ENCODE data around the gene SPINK8.

The SPINK8 gene

DNA sequence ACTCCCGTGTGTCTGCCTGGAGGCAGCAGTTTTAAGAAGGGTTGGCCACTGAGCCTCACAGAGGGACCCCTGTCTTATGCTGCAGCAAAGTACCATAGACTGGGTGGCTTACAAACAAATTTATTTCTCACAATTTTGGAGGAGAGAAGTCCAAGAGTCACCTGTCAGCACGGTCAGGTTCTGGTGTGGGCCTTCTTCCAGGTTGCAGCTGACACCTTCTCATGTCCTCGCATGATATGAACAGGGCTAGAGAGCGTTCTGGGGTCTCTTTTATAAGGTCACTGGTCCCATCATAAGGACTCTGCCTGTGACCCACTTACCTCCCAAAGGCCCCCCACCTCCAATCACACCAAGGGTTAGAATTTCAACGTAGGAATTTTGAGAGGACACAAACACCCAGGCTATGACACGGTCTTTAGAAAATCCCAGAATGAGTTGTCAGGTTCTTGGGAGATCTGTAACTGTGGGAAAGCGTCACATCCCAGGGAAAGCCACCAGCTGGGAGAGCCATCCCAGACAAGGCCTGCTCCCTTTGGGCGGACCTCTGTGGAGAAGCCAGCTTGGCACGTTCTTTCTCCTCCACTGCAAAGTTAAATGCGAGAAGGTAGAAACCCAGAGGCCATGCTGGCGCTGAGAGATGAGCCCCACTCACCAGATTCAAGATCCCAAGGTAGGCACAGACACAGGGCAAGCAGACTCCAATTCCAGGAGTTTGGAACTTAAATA is 38.4 kb upstream of the SPINK8 start, which contains the start of gene FBXW12:
TSS of gene FBXW12 (plus strand) at position 569 of the 726 bp plus-strand sequence. CDS start 549 bp downstream, outside the sequence.
- no peak for ATAC-seq (ENCODE audit: insufficient read depth, low read depth)
- DNase-seq: no peak
- TF ChIP-seq, protein P1, sequence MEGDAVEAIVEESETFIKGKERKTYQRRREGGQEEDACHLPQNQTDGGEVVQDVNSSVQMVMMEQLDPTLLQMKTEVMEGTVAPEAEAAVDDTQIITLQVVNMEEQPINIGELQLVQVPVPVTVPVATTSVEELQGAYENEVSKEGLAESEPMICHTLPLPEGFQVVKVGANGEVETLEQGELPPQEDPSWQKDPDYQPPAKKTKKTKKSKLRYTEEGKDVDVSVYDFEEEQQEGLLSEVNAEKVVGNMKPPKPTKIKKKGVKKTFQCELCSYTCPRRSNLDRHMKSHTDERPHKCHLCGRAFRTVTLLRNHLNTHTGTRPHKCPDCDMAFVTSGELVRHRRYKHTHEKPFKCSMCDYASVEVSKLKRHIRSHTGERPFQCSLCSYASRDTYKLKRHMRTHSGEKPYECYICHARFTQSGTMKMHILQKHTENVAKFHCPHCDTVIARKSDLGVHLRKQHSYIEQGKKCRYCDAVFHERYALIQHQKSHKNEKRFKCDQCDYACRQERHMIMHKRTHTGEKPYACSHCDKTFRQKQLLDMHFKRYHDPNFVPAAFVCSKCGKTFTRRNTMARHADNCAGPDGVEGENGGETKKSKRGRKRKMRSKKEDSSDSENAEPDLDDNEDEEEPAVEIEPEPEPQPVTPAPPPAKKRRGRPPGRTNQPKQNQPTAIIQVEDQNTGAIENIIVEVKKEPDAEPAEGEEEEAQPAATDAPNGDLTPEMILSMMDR (IDR thresholded peaks at IDR 0.05; ENCODE audit: borderline replicate concordance, extremely low read depth, low read length, poor library complexity, severe bottlenecking): no peak
- TF ChIP-seq EZH2 (IDR thresholded peaks at IDR 0.05; ENCODE audit: borderline replicate concordance, low read depth, low read length, severe bottlenecking): no peak
- H3K36me3 ChIP-seq (ENCODE audit: insufficient read depth, low read length): no peaks in the 10 kb centered on the region
- H3K27ac ChIP-seq (ENCODE audit: low read length): no peak within 1 kb of the TSS
- no peak within 1 kb of the TSS for H3K9ac ChIP-seq (ENCODE audit: low read depth, low read length)
- H2AFZ ChIP-seq (ENCODE audit: low read depth, low read length): no peak within 1 kb of the TSS
- H3K4me2 ChIP-seq (ENCODE audit: insufficient read depth, low read length): no peak within 1 kb of the TSS
- H3K4me1 ChIP-seq (ENCODE audit: insufficient read depth, low read length): no peaks in the 10 kb centered on the region
- H3K4me3 ChIP-seq (ENCODE audit: low read depth in 1 of 2, low read length in 2 of 2): no peak within 1 kb of the TSS
- H3K27me3 ChIP-seq (ENCODE audit: insufficient read depth, low read length, poor library complexity): peaks cover 4% of the 10 kb centered on the region
- no peaks in the 10 kb centered on the region for H3K9me3 ChIP-seq (ENCODE audit: insufficient read depth, low read length, severe bottlenecking)
- no peaks in the 10 kb centered on the region for H4K20me1 ChIP-seq (ENCODE audit: insufficient read depth, low read length)
- H3K79me2 ChIP-seq (ENCODE audit: insufficient read depth, low read length): no peaks in the 10 kb centered on the region

DNA sequence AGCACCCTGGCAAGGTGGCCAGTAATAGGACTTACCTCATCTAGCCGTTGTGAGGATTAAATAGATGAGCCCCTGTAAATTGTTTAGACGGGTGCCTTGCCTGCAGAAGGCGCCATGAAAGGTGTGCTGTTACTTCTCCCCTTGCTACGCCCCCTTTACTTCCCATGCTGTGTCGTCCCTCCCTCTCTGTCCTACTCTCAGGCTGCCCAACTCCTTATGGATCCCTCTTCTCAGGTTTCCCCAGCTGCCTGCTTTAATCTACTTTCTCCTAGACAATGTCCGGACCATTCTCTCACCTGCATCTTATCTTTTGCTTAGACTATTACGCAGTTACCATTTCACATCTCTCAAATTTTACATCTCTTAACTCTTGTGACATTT is 36.9 kb upstream of the SPINK8 start:
- H3K9ac ChIP-seq (ENCODE audit: low read depth, low read length): no peak overlapping the region
- TF ChIP-seq, protein P1 (IDR thresholded peaks at IDR 0.05; ENCODE audit: borderline replicate concordance, extremely low read depth, low read length, poor library complexity, severe bottlenecking): no peak
- no peak for TF ChIP-seq EZH2 (IDR thresholded peaks at IDR 0.05; ENCODE audit: borderline replicate concordance, low read depth, low read length, severe bottlenecking)
- H3K9me3 ChIP-seq (ENCODE audit: insufficient read depth, low read length, severe bottlenecking): no peaks in the 10 kb centered on the region
- DNase-seq (no peak), ATAC-seq (ENCODE audit: insufficient read depth, low read depth) (no peak)
- no peak overlapping the region for H3K4me2 ChIP-seq (ENCODE audit: insufficient read depth, low read length)
- H3K27me3 ChIP-seq (ENCODE audit: insufficient read depth, low read length, poor library complexity): peaks cover 4% of the 10 kb centered on the region
- no peaks in the 10 kb centered on the region for H4K20me1 ChIP-seq (ENCODE audit: insufficient read depth, low read length)
- no peak overlapping the region for H3K4me3 ChIP-seq (ENCODE audit: low read depth in 1 of 2, low read length in 2 of 2)
- no peak overlapping the region for H2AFZ ChIP-seq (ENCODE audit: low read depth, low read length)
- H3K36me3 ChIP-seq (ENCODE audit: insufficient read depth, low read length): no peaks in the 10 kb centered on the region
- no peak overlapping the region for H3K27ac ChIP-seq (ENCODE audit: low read length)
- H3K79me2 ChIP-seq (ENCODE audit: insufficient read depth, low read length): no peaks in the 10 kb centered on the region
- no peaks in the 10 kb centered on the region for H3K4me1 ChIP-seq (ENCODE audit: insufficient read depth, low read length)

DNA sequence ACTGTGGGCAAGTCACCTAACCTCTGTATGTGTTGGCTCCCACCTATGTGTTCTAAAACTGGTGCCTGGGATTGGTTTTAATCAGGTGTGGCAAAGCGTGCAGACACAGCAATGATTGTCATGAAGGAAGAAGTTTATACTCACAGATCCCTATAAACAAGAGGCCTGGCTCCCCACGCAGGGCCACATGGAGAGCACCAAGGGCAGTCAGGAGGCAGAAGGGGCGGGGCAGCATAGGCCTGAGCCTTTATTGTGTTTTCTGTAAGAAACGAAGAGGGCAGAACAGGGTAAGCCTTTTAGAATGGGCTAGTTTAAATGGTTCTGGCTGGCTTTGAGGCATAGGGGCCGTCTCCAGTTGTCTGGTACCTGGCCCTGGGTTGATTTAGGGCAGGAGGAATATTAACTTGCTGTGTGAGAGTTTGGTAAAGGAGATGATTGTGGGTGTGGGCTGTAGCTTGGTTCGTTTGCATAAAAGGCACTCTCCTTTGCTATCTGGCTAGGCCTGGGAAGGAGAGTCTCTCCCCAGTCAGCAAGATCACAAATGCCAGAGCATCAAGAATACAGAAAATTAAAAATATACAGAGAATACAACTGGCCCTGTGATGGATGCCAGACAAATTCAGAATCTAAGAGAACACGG is 36.4 kb upstream of the SPINK8 start:
- ATAC-seq (ENCODE audit: insufficient read depth, low read depth) (no peak), DNase-seq (no peak)
- Histone ChIP-seq H3K9me3 (ENCODE audit: insufficient read depth, low read length, severe bottlenecking) (no peaks in the 10 kb centered on the region), H2AFZ (ENCODE audit: low read depth, low read length) (no peak overlapping the region), H3K4me2 (ENCODE audit: insufficient read depth, low read length) (no peak overlapping the region), H3K4me3 (ENCODE audit: low read depth in 1 of 2, low read length in 2 of 2) (no peak overlapping the region), H3K9ac (ENCODE audit: low read depth, low read length) (no peak overlapping the region), H3K79me2 (ENCODE audit: insufficient read depth, low read length) (no peaks in the 10 kb centered on the region), H3K4me1 (ENCODE audit: insufficient read depth, low read length) (no peaks in the 10 kb centered on the region), H3K36me3 (ENCODE audit: insufficient read depth, low read length) (no peaks in the 10 kb centered on the region), H4K20me1 (ENCODE audit: insufficient read depth, low read length) (no peaks in the 10 kb centered on the region), H3K27ac (ENCODE audit: low read length) (no peak overlapping the region), H3K27me3 (ENCODE audit: insufficient read depth, low read length, poor library complexity) (peaks cover 4% of the 10 kb centered on the region)
- TF ChIP-seq EZH2 (IDR thresholded peaks at IDR 0.05; ENCODE audit: borderline replicate concordance, low read depth, low read length, severe bottlenecking): no peak
- TF ChIP-seq, protein P1 (IDR thresholded peaks at IDR 0.05; ENCODE audit: borderline replicate concordance, extremely low read depth, low read length, poor library complexity, severe bottlenecking): no peak
